Large intestine (tissue), 12 donors: ENCODE measurements around the gene KANSL1L. TPM values are rescaled to one million over a fixed set of nuclear protein-coding genes. Genes with fewer than 3 reads are reported as not detected.

Experiments used
- DNase-seq, 2 donors: peaks; one replicate each; pipeline versions ENCODE4 v3.0.0 to v3.0.0-alpha.2; 2013
- H3K27ac ChIP-seq: one replicate; pipeline ENCODE4 v1.5.1; 2013; ENCODE audit warnings: low read length
- H3K27me3 ChIP-seq: 2 replicates; pipeline ENCODE4 v1.6.1; 2013; ENCODE audit warnings: low read length; ENCODE audit not compliant: control insufficient read depth, insufficient read depth
- H3K36me3 ChIP-seq: 2 replicates; pipeline ENCODE4 v1.6.1; 2013; ENCODE audit warnings: low read length; ENCODE audit not compliant: control insufficient read depth, insufficient read depth
- H3K4me1 ChIP-seq: one replicate; pipeline ENCODE4 v1.6.1; 2013; ENCODE audit warnings: low read length; ENCODE audit not compliant: control insufficient read depth, insufficient read depth
- H3K4me3 ChIP-seq: one replicate; pipeline ENCODE4 v1.5.1; 2013; ENCODE audit warnings: low read length
- H3K9me3 ChIP-seq: one replicate; pipeline ENCODE4 v1.6.1; 2013; ENCODE audit warnings: mild to moderate bottlenecking, low read depth, low read length, moderate library complexity; ENCODE audit not compliant: control insufficient read depth
- WGBS: methylation state at CpG from one replicate; pipeline ENCODE4 v1.1.5; 2013; ENCODE audit warnings: low lambda C conversion rate; ENCODE audit not compliant: insufficient coverage; 5-methylcytosine and 5-hydroxymethylcytosine counted together
- long read RNA-seq, 11 donors: transcript quantifications; one replicate each; lab custom pipeline, GENCODE V29; 2026
- polyA plus RNA-seq: library from polyadenylated mRNA; unstranded; fragments of 120-200 nt; gene quantifications from one replicate; pipeline ENCODE4 v1.2.1, GENCODE V29; 2013

The KANSL1L gene, protein sequence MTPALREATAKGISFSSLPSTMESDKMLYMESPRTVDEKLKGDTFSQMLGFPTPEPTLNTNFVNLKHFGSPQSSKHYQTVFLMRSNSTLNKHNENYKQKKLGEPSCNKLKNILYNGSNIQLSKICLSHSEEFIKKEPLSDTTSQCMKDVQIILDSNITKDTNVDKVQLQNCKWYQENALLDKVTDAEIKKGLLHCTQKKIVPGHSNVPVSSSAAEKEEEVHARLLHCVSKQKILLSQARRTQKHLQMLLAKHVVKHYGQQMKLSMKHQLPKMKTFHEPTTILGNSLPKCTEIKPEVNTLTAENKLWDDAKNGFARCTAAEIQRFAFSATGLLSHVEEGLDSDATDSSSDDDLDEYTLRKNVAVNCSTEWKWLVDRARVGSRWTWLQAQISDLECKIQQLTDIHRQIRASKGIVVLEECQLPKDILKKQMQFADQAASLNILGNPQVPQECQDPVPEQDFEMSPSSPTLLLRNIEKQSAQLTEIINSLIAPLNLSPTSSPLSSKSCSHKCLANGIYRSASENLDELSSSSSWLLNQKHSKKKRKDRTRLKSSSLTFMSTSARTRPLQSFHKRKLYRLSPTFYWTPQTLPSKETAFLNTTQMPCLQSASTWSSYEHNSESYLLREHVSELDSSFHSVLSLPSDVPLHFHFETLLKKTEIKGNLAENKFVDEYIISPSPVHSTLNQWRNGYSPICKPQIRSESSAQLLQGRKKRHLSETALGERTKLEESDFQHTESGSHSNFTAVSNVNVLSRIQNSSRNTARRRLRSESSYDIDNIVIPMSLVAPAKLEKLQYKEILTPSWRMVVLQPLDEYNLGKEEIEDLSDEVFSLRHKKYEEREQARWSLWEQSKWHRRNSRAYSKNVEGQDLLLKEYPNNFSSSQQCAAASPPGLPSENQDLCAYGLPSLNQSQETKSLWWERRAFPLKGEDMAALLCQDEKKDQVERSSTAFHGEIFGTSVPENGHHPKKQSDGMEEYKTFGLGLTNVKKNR
- 23.1 TPM for polyA plus RNA-seq
- long read RNA-seq, donor 1, result 0 reads
- long read RNA-seq, donor 2, partial matches to known transcripts, result 20 of 22 reads
- long read RNA-seq, donor 2, other reads (novel, unspliced or antisense), result 0 of 22 reads
- long read RNA-seq, donor 3, result 0 reads
- long read RNA-seq, donor 4, result 0 reads
- long read RNA-seq, donor 5, result 0 reads
- long read RNA-seq, donor 6, result 0 reads
- long read RNA-seq, donor 7, result 0 reads
- long read RNA-seq, donor 8, partial matches to known transcripts, result 5 of 6 reads
- long read RNA-seq, donor 8, other reads (novel, unspliced or antisense), result 0 of 6 reads
- long read RNA-seq, donor 9, partial matches to known transcripts, result 17 of 17 reads
- long read RNA-seq, donor 9, other reads (novel, unspliced or antisense), result 0 of 17 reads
- long read RNA-seq, donor 10, partial matches to known transcripts, result 0 of 2 reads
- long read RNA-seq, donor 10, other reads (novel, unspliced or antisense), result 0 of 2 reads
- long read RNA-seq, donor 11, partial matches to known transcripts, result 0 of 1 reads
- long read RNA-seq, donor 11, other reads (novel, unspliced or antisense), result 0 of 1 reads

DNA sequence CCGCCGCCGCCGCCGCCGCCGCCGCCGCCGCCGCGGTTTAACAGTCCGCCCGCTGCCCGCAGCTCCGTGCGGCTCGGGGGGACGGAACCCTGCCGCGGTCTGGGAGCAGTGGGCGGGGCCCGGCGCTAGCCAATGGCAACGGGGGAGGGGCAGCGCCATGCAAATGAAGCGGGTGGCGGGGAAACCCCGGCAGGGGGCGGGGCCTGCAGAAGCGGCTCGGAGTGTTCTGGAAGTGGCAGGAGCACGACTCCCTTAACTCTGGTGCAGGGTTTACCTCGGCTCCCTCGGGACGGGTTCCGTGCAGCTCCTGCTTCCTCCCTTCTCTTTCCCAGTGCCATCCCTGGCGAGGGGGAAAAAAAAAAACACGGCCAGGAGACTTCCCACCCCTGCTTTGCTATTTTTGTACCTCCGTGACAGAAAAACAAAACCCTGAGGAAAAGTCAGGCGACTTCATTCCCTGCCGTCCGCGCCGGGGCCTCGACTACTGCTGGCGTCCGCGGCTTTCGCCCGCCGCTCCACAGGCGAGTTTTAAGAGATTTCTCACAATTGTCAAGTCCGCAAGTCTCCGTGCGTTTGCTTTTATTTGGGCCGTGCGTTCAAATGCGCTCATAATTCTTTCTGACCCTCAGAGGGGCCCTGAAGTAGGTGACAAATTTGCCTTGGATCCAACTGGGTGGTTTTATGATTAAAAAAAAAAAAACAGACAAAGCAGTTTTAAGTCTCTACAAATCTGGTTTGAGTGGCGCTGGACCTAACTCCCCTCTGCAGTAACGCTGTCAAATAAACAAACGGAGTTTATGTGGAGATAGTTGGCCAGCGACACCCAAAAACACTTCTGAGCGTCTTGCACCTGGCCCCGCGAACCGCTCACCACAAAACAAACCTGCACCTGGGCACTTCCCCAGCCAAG lies at the start of gene KANSL1L:
Gene KANSL1L, minus strand, starts transcription at position 101 of the 910 bp plus-strand sequence. CDS start 16,827 bp downstream, outside the sequence.
- no peaks in the 10 kb centered on the region for H3K36me3 ChIP-seq
- peak within 1 kb of the TSS; percentile 97 for H3K4me3 ChIP-seq
- no peaks in the 10 kb centered on the region for H3K27me3 ChIP-seq
- no peaks in the 10 kb centered on the region for H3K9me3 ChIP-seq
- WGBS, result 1% methylated on average over 13 of the region's 67 CpGs
- DNase-seq, result peak; percentile 96 to 98
- peak within 1 kb of the TSS; percentile 99 for H3K27ac ChIP-seq
- H3K4me1 ChIP-seq, result peaks cover 4% of the 10 kb centered on the region

DNA sequence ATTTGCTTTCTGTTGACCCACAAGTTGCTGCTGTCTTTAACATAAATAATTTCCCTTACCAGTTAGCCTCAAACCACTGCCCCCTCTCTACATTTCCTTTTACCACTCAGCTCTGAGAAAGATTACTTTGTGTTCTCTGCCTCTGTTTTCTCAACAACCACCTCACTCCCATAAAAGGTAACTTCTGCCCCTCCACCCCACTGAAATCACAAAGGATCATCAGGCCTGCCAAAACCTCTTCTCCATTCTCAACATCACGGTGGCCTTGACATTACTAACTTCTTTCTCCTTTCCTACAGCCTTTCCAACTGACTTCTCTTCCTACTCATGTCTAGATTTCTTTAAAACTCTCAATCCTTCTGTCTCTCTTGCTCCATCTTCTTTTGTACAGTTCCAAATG lies 43.9 kb upstream of the KANSL1L start:
- Histone ChIP-seq H3K27ac (no peak overlapping the region), H3K27me3 (peaks cover 5% of the 10 kb centered on the region), H3K4me1 (no peaks in the 10 kb centered on the region), H3K4me3 (no peak overlapping the region), H3K9me3 (no peaks in the 10 kb centered on the region), H3K36me3 (no peaks in the 10 kb centered on the region)
- 50% methylated on average over 1 of the region's 1 CpG for WGBS
- DNase-seq, result no peak

DNA sequence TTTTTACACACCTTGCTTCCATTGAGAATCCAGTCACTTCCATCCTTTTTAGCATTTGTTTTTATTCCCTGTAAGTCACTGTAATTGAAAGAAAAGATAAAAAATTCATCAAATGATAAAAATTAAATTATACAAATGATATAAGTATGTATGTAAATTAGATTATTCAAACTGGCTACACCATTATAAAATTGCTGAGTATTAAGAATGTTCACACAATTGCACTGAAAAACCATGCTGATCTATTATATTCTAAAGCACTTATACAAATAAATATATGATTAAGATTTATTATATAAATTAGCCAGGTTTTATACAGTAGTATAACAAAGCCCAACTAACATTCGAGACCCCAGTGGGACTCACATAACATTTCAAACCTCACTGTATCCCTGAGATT lies 39.0 kb upstream of the KANSL1L start:
- H3K9me3 ChIP-seq, result no peaks in the 10 kb centered on the region
- H3K36me3 ChIP-seq, result no peaks in the 10 kb centered on the region
- H3K27ac ChIP-seq, result no peak overlapping the region
- H3K27me3 ChIP-seq, result peaks cover 7% of the 10 kb centered on the region
- no peak overlapping the region for H3K4me3 ChIP-seq
- no CpG with 5 or more reads among the region's 1 CpG for WGBS
- no peak for DNase-seq
- H3K4me1 ChIP-seq, result no peaks in the 10 kb centered on the region

DNA sequence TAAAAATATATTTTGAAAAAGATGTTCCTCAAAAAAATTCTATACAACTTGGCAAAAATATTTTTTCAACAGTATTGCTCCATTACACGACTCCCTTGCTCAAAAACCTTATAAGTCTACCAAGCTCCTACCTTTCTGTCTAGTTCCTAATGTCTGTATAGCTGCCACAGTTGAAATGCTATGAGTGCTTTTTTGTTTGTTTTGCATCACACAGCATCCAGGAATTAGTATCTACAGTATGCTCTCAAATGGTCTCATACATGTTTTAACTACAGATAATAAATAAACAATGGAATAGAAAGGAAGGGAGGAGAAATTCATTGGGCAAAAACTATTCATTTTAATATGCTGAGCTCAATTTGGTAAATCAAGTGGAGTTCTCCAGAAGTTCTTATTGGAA lies 36.7 kb upstream of the KANSL1L start:
- no peak for DNase-seq
- Histone ChIP-seq H3K4me1 (no peaks in the 10 kb centered on the region), H3K36me3 (no peaks in the 10 kb centered on the region), H3K4me3 (no peak overlapping the region), H3K27me3 (peaks cover 5% of the 10 kb centered on the region), H3K27ac (no peak overlapping the region), H3K9me3 (no peaks in the 10 kb centered on the region)
- WGBS, result 88% methylated on average over 1 of the region's 1 CpG

DNA sequence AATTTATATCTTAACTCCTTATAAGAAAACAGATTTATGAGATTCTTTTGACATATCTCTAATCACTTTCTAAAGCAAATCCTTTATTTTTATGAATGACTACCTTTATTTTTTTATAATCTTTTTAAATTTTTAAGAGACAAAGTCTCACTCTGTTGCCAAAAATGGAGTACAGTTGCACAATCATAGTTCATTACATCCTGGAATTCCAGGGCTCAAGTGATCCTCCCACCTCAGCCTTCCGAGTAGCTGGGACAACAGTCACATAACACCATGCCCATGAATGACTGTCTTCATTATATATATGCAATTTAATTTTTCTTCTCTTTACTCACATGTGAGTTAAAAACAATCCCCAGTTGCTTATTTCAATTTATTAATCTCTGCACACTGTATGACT lies 32.3 kb upstream of the KANSL1L start:
- no CpG with 5 or more reads among the region's 1 CpG for WGBS
- Histone ChIP-seq H3K36me3 (no peaks in the 10 kb centered on the region), H3K27me3 (peaks cover 13% of the 10 kb centered on the region), H3K9me3 (no peaks in the 10 kb centered on the region), H3K27ac (no peak overlapping the region), H3K4me3 (no peak overlapping the region), H3K4me1 (no peaks in the 10 kb centered on the region)
- DNase-seq, result no peak

DNA sequence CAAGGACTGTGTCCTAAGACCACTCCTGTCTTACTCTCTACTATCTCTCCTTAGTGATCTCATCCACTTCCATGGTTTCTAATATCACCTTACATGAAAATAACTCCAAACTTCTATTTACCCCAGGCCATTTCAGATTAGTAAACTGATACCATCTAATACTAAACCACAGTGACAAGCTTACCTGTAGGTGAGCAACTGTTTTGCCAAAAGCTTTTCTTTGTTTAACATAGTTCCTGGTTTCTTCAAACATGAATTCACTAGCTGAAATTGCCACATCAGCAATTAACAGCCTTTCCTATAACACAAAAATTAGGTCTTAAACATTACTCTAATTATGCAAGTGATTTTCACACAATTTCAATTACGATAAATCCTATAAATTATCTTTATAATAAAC lies 31.9 kb upstream of the KANSL1L start:
- Histone ChIP-seq H3K36me3 (no peaks in the 10 kb centered on the region), H3K4me1 (no peaks in the 10 kb centered on the region), H3K9me3 (no peaks in the 10 kb centered on the region), H3K27ac (no peak overlapping the region), H3K4me3 (no peak overlapping the region), H3K27me3 (peaks cover 13% of the 10 kb centered on the region)
- DNase-seq, result no peak
- no CpG with 5 or more reads among the region's 1 CpG for WGBS

DNA sequence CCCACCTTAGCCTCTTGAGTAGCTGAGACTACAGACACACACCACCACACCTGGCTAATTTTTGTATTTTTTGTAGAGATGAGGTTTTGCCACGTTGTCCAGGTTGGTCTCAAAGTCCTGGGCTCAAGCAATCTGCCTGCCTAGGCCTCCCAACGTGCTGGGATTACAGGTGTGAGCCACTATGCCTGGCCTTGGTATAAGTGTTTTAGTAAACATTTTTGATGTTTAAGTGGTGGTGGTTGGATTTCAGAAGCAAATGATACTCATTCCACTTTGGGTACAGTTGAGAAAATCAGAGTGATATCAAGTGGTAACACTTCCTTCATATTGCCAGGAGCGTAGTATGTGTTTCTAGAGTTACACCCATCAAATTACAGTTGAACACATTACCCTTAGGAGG lies 28.6 kb upstream of the KANSL1L start:
- Histone ChIP-seq H3K27me3 (peaks cover 8% of the 10 kb centered on the region), H3K4me3 (no peak overlapping the region), H3K9me3 (no peaks in the 10 kb centered on the region), H3K27ac (no peak overlapping the region), H3K4me1 (no peaks in the 10 kb centered on the region), H3K36me3 (no peaks in the 10 kb centered on the region)
- no peak for DNase-seq
- no CpG with 5 or more reads among the region's 3 CpGs for WGBS

DNA sequence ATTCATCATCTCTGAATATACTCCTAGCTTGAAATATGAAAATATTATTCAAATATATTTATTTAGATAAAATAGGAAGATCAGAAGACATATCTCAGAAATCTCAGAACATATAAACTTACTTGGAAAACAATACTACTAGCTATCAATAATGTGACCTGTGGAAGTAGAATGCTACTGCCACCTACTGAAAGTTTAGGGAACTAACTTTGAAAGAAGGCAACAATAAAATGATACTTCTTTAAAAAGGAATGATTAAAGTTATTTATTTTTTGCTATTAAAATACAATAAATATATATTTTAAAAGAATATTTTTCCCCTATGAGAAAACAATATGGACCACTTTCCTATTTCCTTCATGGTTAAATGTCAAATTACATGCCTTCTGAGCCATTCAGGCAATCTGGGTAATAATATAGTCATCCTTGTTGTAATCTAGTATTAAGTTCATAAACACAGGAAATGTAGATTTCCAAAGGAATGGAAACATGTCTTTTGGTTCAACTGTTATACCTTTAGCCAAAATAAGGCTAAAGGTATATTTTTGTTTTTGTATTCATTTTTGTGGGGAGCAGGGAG lies 28.1 kb upstream of the KANSL1L start:
- H3K4me3 ChIP-seq, result no peak overlapping the region
- no peak overlapping the region for H3K27ac ChIP-seq
- peaks cover 8% of the 10 kb centered on the region for H3K27me3 ChIP-seq
- no peak for DNase-seq
- H3K4me1 ChIP-seq, result no peaks in the 10 kb centered on the region
- H3K36me3 ChIP-seq, result no peaks in the 10 kb centered on the region
- H3K9me3 ChIP-seq, result no peaks in the 10 kb centered on the region

DNA sequence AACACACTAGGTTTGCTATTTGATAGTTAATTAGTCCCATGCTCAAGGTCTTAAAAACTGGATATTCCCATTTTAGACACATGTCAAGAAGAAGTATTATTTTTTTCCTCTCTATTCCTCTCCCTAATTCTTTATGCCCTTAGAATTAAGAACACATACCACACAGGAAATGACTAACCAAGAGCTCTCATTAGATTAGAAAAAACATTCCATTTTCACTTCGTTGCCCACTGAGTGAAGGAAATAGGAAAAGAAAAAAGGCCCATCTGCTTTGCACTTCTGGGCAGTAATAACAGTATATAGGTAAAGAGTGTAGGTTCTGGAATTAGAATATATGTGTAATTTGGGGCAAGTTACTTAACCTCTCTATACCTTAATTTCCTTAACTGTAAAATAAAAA lies 27.1 kb upstream of the KANSL1L start:
- no peaks in the 10 kb centered on the region for H3K4me1 ChIP-seq
- no CpG with 5 or more reads among the region's 1 CpG for WGBS
- H3K36me3 ChIP-seq, result no peaks in the 10 kb centered on the region
- peaks cover 8% of the 10 kb centered on the region for H3K27me3 ChIP-seq
- no peak for DNase-seq
- H3K27ac ChIP-seq, result no peak overlapping the region
- H3K9me3 ChIP-seq, result no peaks in the 10 kb centered on the region
- no peak overlapping the region for H3K4me3 ChIP-seq
